Activated CD8-positive, alpha-beta memory T cell treated with anti-CD3 and anti-CD28 coated beads, Interleukin-2, amount 10 ng/mL, durations not matched to agents 7 days and 5 days (primary cell): Measurements from ENCODE around the gene ARL6IP4. TPM values are rescaled to one million over a fixed set of nuclear protein-coding genes. Genes with fewer than 3 reads are reported as not detected.

Source experiments
- ATAC-seq: fragments of 150-1000 bp; cut with Tn5 transposase; one replicate; pipeline ENCODE4 v1.10.0; 2021; ENCODE audit warnings: moderate library complexity
- CTCF ChIA-PET: fragments of 350-600 bp; sonication (Branson Sonifier 250); formaldehyde crosslinking; loops from one replicate; lab custom pipeline; 2021; ENCODE audit warnings: antibody characterized with exemption; lab: Charles Lee
- DNase-seq: peaks from one replicate; pipeline ENCODE4 v3.0.0-alpha.2; 2020
- H3K27ac Mint-ChIP-seq: one replicate; pipeline ENCODE4 v1.8.0; 2021; ENCODE audit warnings: mild to moderate bottlenecking, mixed read lengths
- H3K27me3 Mint-ChIP-seq: one replicate; pipeline ENCODE4 v1.8.0; 2021; ENCODE audit warnings: mixed read lengths
- H3K36me3 Mint-ChIP-seq: one replicate; pipeline ENCODE4 v1.8.0; 2021; ENCODE audit warnings: mild to moderate bottlenecking, mixed read lengths
- H3K4me1 Mint-ChIP-seq: one replicate; pipeline ENCODE4 v1.8.0; 2021; ENCODE audit warnings: mixed read lengths
- H3K4me3 Mint-ChIP-seq: one replicate; pipeline ENCODE4 v1.8.0; 2021; ENCODE audit warnings: mild to moderate bottlenecking, moderate library complexity, mixed read lengths
- H3K9me3 Mint-ChIP-seq: one replicate; pipeline ENCODE4 v1.8.0; 2022; ENCODE audit warnings: low read depth, mixed read lengths
- total RNA-seq, 2 experiments: library from RNA; stranded (reverse); gene quantifications; one replicate each; pipeline ENCODE4 v1.2.3, GENCODE V29; 2021

Gene ARL6IP4
- total RNA-seq, 2 experiments from 2014 or later: 169 to 216 TPM

GRCh38 chr12:122948605-122949004 is 31.9 kb upstream of the ARL6IP4 start:
- H3K4me3 Mint-ChIP-seq: no peak overlapping the region
- no peaks in the 10 kb centered on the region for H3K9me3 Mint-ChIP-seq
- DNase-seq: no peak
- H3K4me1 Mint-ChIP-seq: peaks cover 32% of the 10 kb centered on the region
- no peaks in the 10 kb centered on the region for H3K27me3 Mint-ChIP-seq
- H3K27ac Mint-ChIP-seq: no peak overlapping the region
- H3K36me3 Mint-ChIP-seq: no peaks in the 10 kb centered on the region
- CTCF ChIA-PET: interaction anchor here (1.2 to 6.3 kb wide), 3 partner anchors 76 to 87 kb away, joined by 3 to 58 read pairs (median 10); no protein-coding TSS in a partner anchor
- no peak for ATAC-seq

- no peak for ATAC-seq
- Mint-ChIP-seq H3K9me3 (no peaks in the 10 kb centered on the region), H3K27ac (no peak overlapping the region), H3K36me3 (no peaks in the 10 kb centered on the region), H3K27me3 (no peaks in the 10 kb centered on the region), H3K4me3 (no peak overlapping the region), H3K4me1 (peaks cover 31% of the 10 kb centered on the region)
- DNase-seq: no peak
- CTCF ChIA-PET: interaction anchor here (1.0 to 6.3 kb wide), 3 partner anchors 78 to 88 kb away, joined by 3 to 58 read pairs (median 3); no protein-coding TSS in a partner anchor
These were observed 31.1 kb upstream of the ARL6IP4 start for GRCh38 chr12:122949405-122949804.

GRCh38 chr12:122949816-122950675 is 30.4 kb upstream of the ARL6IP4 start:
- Mint-ChIP-seq H3K27ac (no peak overlapping the region), H3K4me3 (no peak overlapping the region), H3K36me3 (no peaks in the 10 kb centered on the region), H3K27me3 (no peaks in the 10 kb centered on the region), H3K4me1 (peaks cover 31% of the 10 kb centered on the region), H3K9me3 (no peaks in the 10 kb centered on the region)
- ATAC-seq (no peak), DNase-seq (no peak)
- CTCF ChIA-PET: interaction anchor here (1.0 to 6.3 kb wide), 2 partner anchors 78 to 89 kb away, joined by 3 to 58 read pairs; no protein-coding TSS in a partner anchor

- ATAC-seq (no peak), DNase-seq (no peak)
- no peaks in the 10 kb centered on the region for H3K9me3 Mint-ChIP-seq
- no peak overlapping the region for H3K4me3 Mint-ChIP-seq
- H3K27ac Mint-ChIP-seq: no peak overlapping the region
- no peaks in the 10 kb centered on the region for H3K27me3 Mint-ChIP-seq
- CTCF ChIA-PET: interaction anchor here (1.3 to 7.9 kb wide), 7 partner anchors 61 to 157 kb away, joined by 3 to 111 read pairs (median 7); no protein-coding TSS in a partner anchor
- peaks cover 24% of the 10 kb centered on the region for H3K4me1 Mint-ChIP-seq
- no peaks in the 10 kb centered on the region for H3K36me3 Mint-ChIP-seq
These were observed 29.1 kb upstream of the ARL6IP4 start for GRCh38 chr12:122951406-122951805.

GRCh38 chr12:122951979-122952892 is 28.2 kb upstream of the ARL6IP4 start:
- CTCF ChIA-PET: interaction anchor here (0.6 to 7.9 kb wide), 20 partner anchors 12 to 286 kb away, joined by 3 to 111 read pairs (median 4); partner anchors contain the start of gene ABCB9
- DNase-seq (peak; percentile 86), ATAC-seq (peak; percentile 99)
- H3K36me3 Mint-ChIP-seq: no peaks in the 10 kb centered on the region
- no peaks in the 10 kb centered on the region for H3K9me3 Mint-ChIP-seq
- peak overlapping the region; percentile 40 for H3K27ac Mint-ChIP-seq
- H3K4me1 Mint-ChIP-seq: peaks cover 16% of the 10 kb centered on the region
- H3K4me3 Mint-ChIP-seq: no peak overlapping the region
- no peaks in the 10 kb centered on the region for H3K27me3 Mint-ChIP-seq

- Mint-ChIP-seq H3K36me3 (no peaks in the 10 kb centered on the region), H3K27ac (no peak overlapping the region), H3K4me3 (no peak overlapping the region), H3K9me3 (no peaks in the 10 kb centered on the region), H3K4me1 (peaks cover 5% of the 10 kb centered on the region), H3K27me3 (no peaks in the 10 kb centered on the region)
- ATAC-seq (no peak), DNase-seq (no peak)
- CTCF ChIA-PET: interaction anchor here (0.7 to 7.9 kb wide), 8 partner anchors 9 to 161 kb away, joined by 3 to 111 read pairs (median 4); no protein-coding TSS in a partner anchor
These were observed 25.3 kb upstream of the ARL6IP4 start for GRCh38 chr12:122955156-122955555.

- Mint-ChIP-seq H3K27ac (no peak overlapping the region), H3K27me3 (no peaks in the 10 kb centered on the region), H3K4me3 (no peak overlapping the region), H3K4me1 (peaks cover 5% of the 10 kb centered on the region), H3K36me3 (no peaks in the 10 kb centered on the region), H3K9me3 (no peaks in the 10 kb centered on the region)
- no peak for ATAC-seq
- CTCF ChIA-PET: interaction anchor here (0.7 to 7.9 kb wide), 8 partner anchors 10 to 277 kb away, joined by 3 to 111 read pairs (median 4); partner anchors contain the start of genes MPHOSPH9 and MTRFR
- no peak for DNase-seq
These were observed 24.4 kb upstream of the ARL6IP4 start for GRCh38 chr12:122956035-122956434.

GRCh38 chr12:122958198-122958888 is 22.1 kb upstream of the ARL6IP4 start:
- ATAC-seq (no peak), DNase-seq (no peak)
- CTCF ChIA-PET: interaction anchor here (1.1 to 7.9 kb wide), 2 partner anchors 30 to 99 kb away, joined by 3 to 111 read pairs; no protein-coding TSS in a partner anchor
- no peaks in the 10 kb centered on the region for H3K27me3 Mint-ChIP-seq
- no peaks in the 10 kb centered on the region for H3K36me3 Mint-ChIP-seq
- no peaks in the 10 kb centered on the region for H3K9me3 Mint-ChIP-seq
- peak overlapping the region; percentile 24 for H3K27ac Mint-ChIP-seq
- H3K4me1 Mint-ChIP-seq: no peaks in the 10 kb centered on the region
- no peak overlapping the region for H3K4me3 Mint-ChIP-seq

- CTCF ChIA-PET: no interaction called here
- H3K36me3 Mint-ChIP-seq: no peaks in the 10 kb centered on the region
- H3K4me3 Mint-ChIP-seq: no peak overlapping the region
- no peaks in the 10 kb centered on the region for H3K27me3 Mint-ChIP-seq
- H3K27ac Mint-ChIP-seq: no peak overlapping the region
- H3K9me3 Mint-ChIP-seq: no peaks in the 10 kb centered on the region
- ATAC-seq (no peak), DNase-seq (no peak)
- H3K4me1 Mint-ChIP-seq: no peaks in the 10 kb centered on the region
These were observed 20.8 kb upstream of the ARL6IP4 start for GRCh38 chr12:122959566-122960192.

GRCh38 chr12:122960193-122960569 is 20.3 kb upstream of the ARL6IP4 start:
- Mint-ChIP-seq H3K36me3 (no peaks in the 10 kb centered on the region), H3K4me1 (no peaks in the 10 kb centered on the region)
- CTCF ChIA-PET: interaction anchor here (0.5 kb wide), 1 partner anchor 91 kb away, joined by 3 read pairs; no protein-coding TSS in a partner anchor

GRCh38 chr12:122961531-122962329 is 18.8 kb upstream of the ARL6IP4 start:
- Mint-ChIP-seq H3K27me3 (no peaks in the 10 kb centered on the region), H3K36me3 (no peaks in the 10 kb centered on the region), H3K4me1 (peaks cover under 1% of the 10 kb centered on the region), H3K4me3 (no peak overlapping the region), H3K9me3 (no peaks in the 10 kb centered on the region), H3K27ac (peak overlapping the region; percentile 21)
- no peak for DNase-seq
- CTCF ChIA-PET: no interaction called here
- ATAC-seq: no peak

More at GRCh38 chr12:122960193-122960569, 20.3 kb upstream of the ARL6IP4 start:
- Mint-ChIP-seq H3K9me3 (no peaks in the 10 kb centered on the region), H3K4me3 (no peak overlapping the region), H3K27ac (no peak overlapping the region), H3K27me3 (no peaks in the 10 kb centered on the region)
- no peak for ATAC-seq
- no peak for DNase-seq
